ENCODE results near the gene TET2. TPM values are rescaled to one million over a fixed set of nuclear protein-coding genes. Genes with fewer than 3 reads are reported as not detected.
A peak's percentile ranks its signal among the peaks of the same experiment; 100 is the strongest.

The TET2 gene
- total RNA-seq, 3 donors from 2014 or later, result 29.0 to 36.3 (median 31.0) TPM

- intact Hi-C loops (cut with DNase I, micrococcal nuclease), result no loop called here
- TF ChIP-seq CTCF (IDR thresholded peaks at IDR 0.05), result no peak
Measured at GRCh38 chr4:105133976-105134375, 12.7 kb upstream of the TET2 start.

GRCh38 chr4:105135785-105136184 lies 10.9 kb upstream of the TET2 start:
- no peak for DNase-seq
- no peaks in the 10 kb centered on the region for H3K9me3 ChIP-seq
- H3K4me3 ChIP-seq, result no peak overlapping the region
- ATAC-seq, result no peak
- no peaks in the 10 kb centered on the region for H3K36me3 ChIP-seq (ENCODE audit: low read depth)
- intact Hi-C loops (cut with DNase I, micrococcal nuclease), result no loop called here
- H3K4me1 ChIP-seq (ENCODE audit: low read depth), result no peaks in the 10 kb centered on the region
- TF ChIP-seq CTCF (IDR thresholded peaks at IDR 0.05), result no peak

More at GRCh38 chr4:105133976-105134375, 12.7 kb upstream of the TET2 start:
- no peak for DNase-seq
- no peaks in the 10 kb centered on the region for H3K4me1 ChIP-seq (ENCODE audit: low read depth)
- no peaks in the 10 kb centered on the region for H3K9me3 ChIP-seq
- no peak overlapping the region for H3K4me3 ChIP-seq
- ATAC-seq, result no peak
- H3K36me3 ChIP-seq (ENCODE audit: low read depth), result no peaks in the 10 kb centered on the region

- H3K36me3 ChIP-seq (ENCODE audit: low read depth), result no peaks in the 10 kb centered on the region
- intact Hi-C loops (cut with DNase I, micrococcal nuclease), result no loop called here
- H3K4me3 ChIP-seq, result no peak overlapping the region
- no peak for DNase-seq
- no peaks in the 10 kb centered on the region for H3K9me3 ChIP-seq
- no peak for ATAC-seq
- no peaks in the 10 kb centered on the region for H3K4me1 ChIP-seq (ENCODE audit: low read depth)
- no peak for TF ChIP-seq CTCF (IDR thresholded peaks at IDR 0.05)
Measured at GRCh38 chr4:105137121-105137875, 9.4 kb upstream of the TET2 start.

GRCh38 chr4:105139646-105140045 lies 7.0 kb upstream of the TET2 start:
- DNase-seq, result no peak
- H3K36me3 ChIP-seq (ENCODE audit: low read depth), result no peaks in the 10 kb centered on the region
- ATAC-seq, result no peak
- H3K4me1 ChIP-seq (ENCODE audit: low read depth), result no peaks in the 10 kb centered on the region
- intact Hi-C loops (cut with DNase I, micrococcal nuclease), result loop anchor here in 1 of 2 donors (2.0 kb wide), 1 partner anchor 333 kb away; no protein-coding TSS in a partner anchor
- no peaks in the 10 kb centered on the region for H3K9me3 ChIP-seq
- no peak for TF ChIP-seq CTCF (IDR thresholded peaks at IDR 0.05)
- no peak overlapping the region for H3K4me3 ChIP-seq

- intact Hi-C loops (cut with DNase I, micrococcal nuclease), result loop anchor here in 1 of 2 donors (2.0 kb wide), 1 partner anchor 332 kb away; no protein-coding TSS in a partner anchor
- H3K4me3 ChIP-seq, result no peak overlapping the region
- peak; percentile 21 for TF ChIP-seq CTCF (IDR thresholded peaks at IDR 0.05)
- DNase-seq, result peak in 1 of 3 donors; percentile 69
- H3K36me3 ChIP-seq (ENCODE audit: low read depth), result no peaks in the 10 kb centered on the region
- no peaks in the 10 kb centered on the region for H3K4me1 ChIP-seq (ENCODE audit: low read depth)
- peak; percentile 62 for ATAC-seq
- no peaks in the 10 kb centered on the region for H3K9me3 ChIP-seq
Measured at GRCh38 chr4:105140684-105141490, 5.8 kb upstream of the TET2 start.
